ENCODE measurements around the gene TBC1D4. TPM values are rescaled to one million over a fixed set of nuclear protein-coding genes. Genes with fewer than 3 reads are reported as not detected.

TBC1D4 gene
- total RNA-seq, 1 donor from 2014 or later = 26.1 TPM

DNA sequence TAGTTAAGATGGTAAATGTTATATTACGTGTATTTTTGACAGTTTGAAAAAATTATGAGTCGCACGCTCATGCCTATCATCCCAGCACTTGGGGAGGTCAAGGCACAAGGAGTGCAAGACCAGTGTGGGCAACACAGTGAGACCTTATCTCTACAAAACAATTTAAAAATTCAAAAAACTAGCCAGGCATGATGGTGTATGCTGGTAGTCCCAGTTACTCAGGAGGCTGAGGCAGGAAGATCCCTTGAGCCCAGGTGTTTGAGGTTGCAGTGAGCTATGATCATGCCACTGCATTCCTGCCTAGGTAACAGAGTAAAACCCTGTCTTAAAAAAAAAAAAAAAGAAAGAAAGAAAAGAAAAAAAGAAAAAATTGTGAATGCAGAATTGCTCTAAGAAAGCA is 58.0 kb downstream of the TBC1D4 start:
- TF ChIP-seq, protein P1, sequence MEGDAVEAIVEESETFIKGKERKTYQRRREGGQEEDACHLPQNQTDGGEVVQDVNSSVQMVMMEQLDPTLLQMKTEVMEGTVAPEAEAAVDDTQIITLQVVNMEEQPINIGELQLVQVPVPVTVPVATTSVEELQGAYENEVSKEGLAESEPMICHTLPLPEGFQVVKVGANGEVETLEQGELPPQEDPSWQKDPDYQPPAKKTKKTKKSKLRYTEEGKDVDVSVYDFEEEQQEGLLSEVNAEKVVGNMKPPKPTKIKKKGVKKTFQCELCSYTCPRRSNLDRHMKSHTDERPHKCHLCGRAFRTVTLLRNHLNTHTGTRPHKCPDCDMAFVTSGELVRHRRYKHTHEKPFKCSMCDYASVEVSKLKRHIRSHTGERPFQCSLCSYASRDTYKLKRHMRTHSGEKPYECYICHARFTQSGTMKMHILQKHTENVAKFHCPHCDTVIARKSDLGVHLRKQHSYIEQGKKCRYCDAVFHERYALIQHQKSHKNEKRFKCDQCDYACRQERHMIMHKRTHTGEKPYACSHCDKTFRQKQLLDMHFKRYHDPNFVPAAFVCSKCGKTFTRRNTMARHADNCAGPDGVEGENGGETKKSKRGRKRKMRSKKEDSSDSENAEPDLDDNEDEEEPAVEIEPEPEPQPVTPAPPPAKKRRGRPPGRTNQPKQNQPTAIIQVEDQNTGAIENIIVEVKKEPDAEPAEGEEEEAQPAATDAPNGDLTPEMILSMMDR (IDR thresholded peaks at IDR 0.05) = no peak
- Histone ChIP-seq H3K4me1 (peaks cover 8% of the 10 kb centered on the region), H3K4me3 (no peak overlapping the region), H3K27ac (no peak overlapping the region), H3K9me3 (no peaks in the 10 kb centered on the region), H3K27me3 (no peaks in the 10 kb centered on the region), H3K36me3 (no peaks in the 10 kb centered on the region)
- DNase-seq (no peak), ATAC-seq (no peak)
- intact Hi-C loops (cut with DNase I) = no loop called here

DNA sequence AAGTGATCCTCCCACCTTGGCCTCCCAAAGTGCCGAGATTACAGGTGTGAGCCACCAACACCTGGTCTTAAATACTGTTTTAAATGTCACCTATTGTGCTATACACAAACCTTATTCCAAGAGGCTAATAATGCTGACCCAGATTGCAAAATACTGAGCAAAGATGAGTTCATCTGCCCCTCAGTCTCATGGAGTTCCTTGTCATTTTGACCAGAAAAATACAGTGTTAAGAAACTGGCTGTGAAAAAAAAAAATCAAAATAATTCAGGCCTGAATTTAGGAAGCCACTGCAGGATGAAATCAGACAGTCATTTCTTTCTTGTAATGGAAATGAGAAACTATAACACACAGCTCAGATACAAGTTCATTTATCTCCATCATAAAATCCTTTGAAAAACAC is 59.9 kb downstream of the TBC1D4 start:
- Histone ChIP-seq H3K9me3 (no peaks in the 10 kb centered on the region), H3K27me3 (no peaks in the 10 kb centered on the region), H3K4me3 (no peak overlapping the region), H3K27ac (no peak overlapping the region), H3K4me1 (peaks cover 27% of the 10 kb centered on the region), H3K36me3 (no peaks in the 10 kb centered on the region)
- ATAC-seq = no peak
- no peak for DNase-seq
- TF ChIP-seq, protein P1 (IDR thresholded peaks at IDR 0.05) = no peak
- intact Hi-C loops (cut with DNase I) = no loop called here

DNA sequence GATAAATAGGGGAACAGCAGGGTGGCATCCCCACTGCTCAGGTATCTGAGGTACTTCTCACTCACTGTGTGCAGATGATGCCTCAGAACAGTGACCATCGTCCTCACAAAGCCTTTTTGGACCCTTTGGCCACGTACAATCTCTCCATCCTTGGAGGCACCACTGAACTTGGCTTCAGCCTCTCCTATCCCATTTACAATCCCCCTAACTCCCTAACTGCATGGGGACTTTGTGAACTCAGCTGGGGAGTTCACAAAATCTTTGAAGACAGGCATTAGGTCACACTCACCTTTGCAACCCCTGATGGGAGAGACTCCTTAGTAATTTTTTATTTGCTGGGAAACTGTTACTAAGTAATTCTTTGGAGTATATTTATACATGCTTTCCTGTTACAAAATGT is 60.8 kb downstream of the TBC1D4 start:
- TF ChIP-seq, protein P1 (IDR thresholded peaks at IDR 0.05) = no peak
- no peaks in the 10 kb centered on the region for H3K36me3 ChIP-seq
- peak; percentile 44 for ATAC-seq
- H3K27me3 ChIP-seq = no peaks in the 10 kb centered on the region
- no peaks in the 10 kb centered on the region for H3K9me3 ChIP-seq
- no peak for DNase-seq
- H3K4me3 ChIP-seq = no peak overlapping the region
- intact Hi-C loops (cut with DNase I) = no loop called here
- H3K4me1 ChIP-seq = peaks cover 36% of the 10 kb centered on the region
- H3K27ac ChIP-seq = no peak overlapping the region

DNA sequence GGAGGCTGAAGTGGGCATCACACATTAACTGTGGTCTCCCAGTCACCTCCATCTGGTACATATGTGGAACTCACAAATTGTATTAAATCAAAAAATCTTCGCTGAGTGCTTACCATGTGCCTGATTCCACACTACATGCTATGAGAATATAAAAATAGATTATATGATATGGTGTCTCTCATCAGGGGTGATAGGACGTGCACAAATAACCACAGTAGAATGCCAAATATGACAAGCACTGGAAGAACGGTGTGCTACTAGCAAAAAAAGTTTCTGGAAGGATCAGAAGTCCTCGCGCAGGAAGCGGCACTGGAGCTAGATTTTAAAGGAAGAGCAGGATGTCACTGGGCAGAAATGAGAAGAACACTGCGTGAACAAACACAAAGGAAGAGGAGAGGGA is 62.3 kb downstream of the TBC1D4 start:
- Histone ChIP-seq H3K4me3 (no peak overlapping the region), H3K27ac (no peak overlapping the region), H3K27me3 (no peaks in the 10 kb centered on the region), H3K36me3 (no peaks in the 10 kb centered on the region), H3K9me3 (no peaks in the 10 kb centered on the region), H3K4me1 (peaks cover 38% of the 10 kb centered on the region)
- intact Hi-C loops (cut with DNase I) = no loop called here
- DNase-seq (no peak), ATAC-seq (no peak)
- TF ChIP-seq, protein P1 (IDR thresholded peaks at IDR 0.05) = no peak

DNA sequence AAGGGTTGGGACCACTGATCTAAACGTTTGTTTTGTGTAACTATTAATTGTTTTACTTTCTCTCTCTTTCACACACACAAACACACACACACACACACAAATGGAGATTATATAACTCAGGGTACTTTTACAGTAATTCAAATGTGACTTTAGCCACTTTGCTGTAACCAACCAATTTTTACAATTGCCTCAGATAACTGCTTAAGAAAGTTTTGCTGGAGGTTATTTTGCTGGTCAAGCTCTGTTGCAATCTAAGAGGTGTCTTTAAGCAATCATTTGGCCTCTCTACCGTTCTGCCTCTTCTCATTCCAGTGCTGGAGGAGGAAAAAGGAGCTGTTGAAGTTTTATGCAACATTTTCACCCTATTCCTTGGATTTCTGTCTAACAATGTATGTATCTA is 63.0 kb downstream of the TBC1D4 start:
- peak overlapping the region; percentile 21 for H3K27ac ChIP-seq

More for the DNA sequence above, 63.0 kb downstream of the TBC1D4 start:
- peaks cover 38% of the 10 kb centered on the region for H3K4me1 ChIP-seq
- H3K4me3 ChIP-seq = no peak overlapping the region
- no peaks in the 10 kb centered on the region for H3K27me3 ChIP-seq
- TF ChIP-seq, protein P1 (IDR thresholded peaks at IDR 0.05) = no peak
- H3K9me3 ChIP-seq = no peaks in the 10 kb centered on the region
- ATAC-seq (peak; percentile 61), DNase-seq (no peak)
- no peaks in the 10 kb centered on the region for H3K36me3 ChIP-seq
- intact Hi-C loops (cut with DNase I) = no loop called here
